K562 (cell line): ENCODE results near the gene ITGB2. TPM values are rescaled to one million over a fixed set of nuclear protein-coding genes. Genes with fewer than 3 reads are reported as not detected.

Experiments used
- BRF2 ChIP-seq: IDR thresholded peaks from 3 replicates; pipeline ENCODE4 v1.6.1; 2011; ENCODE audit warnings: borderline replicate concordance, mild to moderate bottlenecking; ENCODE audit not compliant: insufficient read length, insufficient read depth
- ELF2 ChIP-seq: fragments of 250-450 bp; sonication (Bioruptor Pico); IDR thresholded peaks from 2 replicates; pipeline ENCODE4 v1.5.0; 2021; ENCODE audit warnings: mild to moderate bottlenecking
- ERF ChIP-seq: fragments of 450-650 bp; formaldehyde crosslinking; IDR thresholded peaks from 2 replicates; pipeline ENCODE4 v1.4.0; 2020; ENCODE audit warnings: mild to moderate bottlenecking, mixed read lengths
- ETV1 ChIP-seq: fragments of 450-650 bp; conservative IDR thresholded peaks from 2 replicates; pipeline ENCODE4 v1.6.1; 2016; ENCODE audit warnings: missing genetic modification characterization, control low read depth, low read depth, missing compliant biosample characterization
- EWSR1 ChIP-seq: fragments of 450-650 bp; IDR thresholded peaks from 2 replicates; pipeline ENCODE4 v1.6.1; 2018; ENCODE audit warnings: borderline replicate concordance, mild to moderate bottlenecking, low read depth, moderate library complexity; ENCODE audit not compliant: partially characterized antibody
- MEF2D ChIP-seq: conservative IDR thresholded peaks from 2 replicates; pipeline ENCODE4 v1.6.1; 2016; ENCODE audit warnings: low read depth, missing genetic modification characterization, missing compliant biosample characterization
- NCOA6 ChIP-seq: fragments of 450-650 bp; IDR thresholded peaks from 2 replicates; pipeline ENCODE4 v1.6.1; 2017; ENCODE audit warnings: mild to moderate bottlenecking
- PCBP1 ChIP-seq: fragments of 200-400 bp; formaldehyde crosslinking; IDR thresholded peaks from 2 replicates; pipeline ENCODE4 v1.6.1; 2018; ENCODE audit warnings: mild to moderate bottlenecking, low read depth, low read length; ENCODE audit not compliant: poor library complexity, severe bottlenecking
- U2AF1 ChIP-seq: fragments of 200-400 bp; formaldehyde crosslinking; optimal IDR thresholded peaks from 2 replicates; pipeline ENCODE3; 2017; ENCODE audit warnings: mild to moderate bottlenecking, low read depth, low read length, moderate library complexity
- ZNF224 ChIP-seq: sonication (generic); formaldehyde crosslinking; IDR thresholded peaks from 2 replicates; pipeline ENCODE4 v1.8.0; 2022; ENCODE audit warnings: mild to moderate bottlenecking, missing genetic modification reagents
- ZNF384 ChIP-seq: IDR thresholded peaks from 2 replicates; pipeline ENCODE4 v1.6.1; 2012; ENCODE audit warnings: low read depth, low read length, improper control_type of control experiment
- ZNF41 ChIP-seq: fragments of 250-450 bp; sonication (Bioruptor Pico); conservative IDR thresholded peaks from 2 replicates; pipeline ENCODE4 v1.4.0; 2020; ENCODE audit warnings: mild to moderate bottlenecking
- ZNF77 ChIP-seq: fragments of 250-450 bp; sonication (Bioruptor Pico); IDR thresholded peaks from 2 replicates; pipeline ENCODE4 v1.5.0; 2020
- polyA plus RNA-seq, 8 experiments: library from polyadenylated mRNA; depleted of rRNA in 4 of 8; stranded (reverse) in 5 of 8; unstranded in 3 of 8; fragments of >200 nt; fragmentation: Nextera tagmentation in 2 of 8; fragmentation: Illumina TruSeq in 1 of 8; extraction: Ambion mirVana in 2 of 8; extraction: Trizol in 1 of 8; gene quantifications; 2 replicates each; pipeline versions ENCODE4 v1.2.1 to v1.2.3, GENCODE V29; 2011 to 2014; ENCODE audit warnings: inconsistent platforms in 1 of 8, missing spikeins in 1 of 8
- total RNA-seq, 7 experiments: library from RNA; depleted of rRNA in 6 of 7; stranded (reverse); fragments of >200 nt in 6 of 7; fragmentation: Illumina TruSeq in 2 of 7; extraction: Trizol in 2 of 7; gene quantifications; 2 replicates each; pipeline versions ENCODE4 v1.2.1 to v1.2.3, GENCODE V29; 2011 to 2021; ENCODE audit warnings: low replicate concordance in 1 of 7
- TF ChIP-seq, protein P1 (sequence below): fragments of 450-650 bp; formaldehyde crosslinking; IDR thresholded peaks from 2 replicates; pipeline ENCODE4 v1.4.0; 2020; ENCODE audit warnings: mild to moderate bottlenecking, moderate library complexity
- TF ChIP-seq, protein P2 (sequence below), 3 experiments: fragments of 200-800 bp in 1 of 3; fragments of 250-450 bp in 1 of 3; fragments of 450-650 bp in 1 of 3; sonication (Bioruptor Pico) in 1 of 3; sonication (Bioruptor generic) in 1 of 3; formaldehyde crosslinking in 1 of 3; IDR thresholded peaks; 2 replicates each; pipeline versions ENCODE4 v1.6.1 to v1.8.0; 2016 to 2022; ENCODE audit warnings: mild to moderate bottlenecking in 2 of 3, missing genetic modification characterization in 2 of 3, missing compliant biosample characterization in 1 of 3, moderate library complexity in 1 of 3

ITGB2 gene
- total and polyA plus RNA-seq, 9 of the 15 experiments (the other 6 are each of a cell fraction or from before 2014, with no cell fraction given), result 0.07 to 1.3 (median 0.51) TPM; not detected in 2

DNA sequence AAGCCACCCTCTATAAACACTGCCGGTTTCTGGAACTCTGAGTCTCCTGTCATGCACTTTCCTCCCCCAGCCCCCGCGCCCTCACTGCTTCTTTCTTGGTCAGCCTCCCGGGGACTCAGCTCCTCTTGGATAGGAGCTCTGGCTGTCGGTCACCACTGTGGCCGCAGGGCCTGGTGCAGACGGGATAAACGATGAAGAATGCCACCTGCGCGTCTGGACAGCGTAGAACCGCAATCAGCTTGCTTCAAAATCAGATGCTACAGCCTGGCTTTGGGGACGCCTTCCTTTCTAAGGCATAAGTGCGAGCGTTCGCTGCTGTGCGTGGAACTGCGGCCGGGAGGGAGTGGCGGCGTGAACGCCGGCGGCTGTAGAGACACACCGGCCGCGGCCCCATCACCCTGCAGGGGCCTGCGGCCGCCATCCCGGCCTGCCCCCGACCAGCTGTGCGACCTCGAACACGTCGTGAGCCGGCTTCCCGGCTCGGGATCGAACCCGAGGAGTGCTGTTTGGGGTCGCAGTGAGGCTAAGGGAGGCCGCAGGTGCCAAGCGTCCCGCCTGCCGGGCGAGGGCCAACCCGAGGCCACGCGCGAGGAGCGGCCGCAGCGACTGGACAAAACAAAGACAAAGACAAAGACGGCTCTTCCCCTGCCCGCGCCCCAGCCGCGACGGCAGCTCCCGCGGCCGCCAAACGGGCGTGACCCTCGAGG, 47.9 kb downstream of the ITGB2 start (continued):
- TF ChIP-seq ERF (CRISPR knock-in tag) (no peak), ZNF41 (CRISPR knock-in tag) (no peak), BRF2 (no peak), PCBP1 (no peak), ZNF384 (no peak), MEF2D (tag) (no peak), EWSR1 (no peak), NCOA6 (peak; percentile 51; the same call in 1 of the 2 replicates), U2AF1 (no peak), ETV1 (tag) (no peak), ZNF224 (CRISPR knock-in tag) (no peak), ZNF77 (no peak), ELF2 (CRISPR knock-in tag) (no peak)
- TF ChIP-seq, protein P1, sequence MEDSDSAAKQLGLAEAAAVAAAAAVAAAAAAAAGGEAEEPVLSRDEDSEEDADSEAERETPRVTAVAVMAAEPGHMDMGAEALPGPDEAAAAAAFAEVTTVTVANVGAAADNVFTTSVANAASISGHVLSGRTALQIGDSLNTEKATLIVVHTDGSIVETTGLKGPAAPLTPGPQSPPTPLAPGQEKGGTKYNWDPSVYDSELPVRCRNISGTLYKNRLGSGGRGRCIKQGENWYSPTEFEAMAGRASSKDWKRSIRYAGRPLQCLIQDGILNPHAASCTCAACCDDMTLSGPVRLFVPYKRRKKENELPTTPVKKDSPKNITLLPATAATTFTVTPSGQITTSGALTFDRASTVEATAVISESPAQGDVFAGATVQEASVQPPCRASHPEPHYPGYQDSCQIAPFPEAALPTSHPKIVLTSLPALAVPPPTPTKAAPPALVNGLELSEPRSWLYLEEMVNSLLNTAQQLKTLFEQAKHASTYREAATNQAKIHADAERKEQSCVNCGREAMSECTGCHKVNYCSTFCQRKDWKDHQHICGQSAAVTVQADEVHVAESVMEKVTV, result no peak
- TF ChIP-seq, protein P2, sequence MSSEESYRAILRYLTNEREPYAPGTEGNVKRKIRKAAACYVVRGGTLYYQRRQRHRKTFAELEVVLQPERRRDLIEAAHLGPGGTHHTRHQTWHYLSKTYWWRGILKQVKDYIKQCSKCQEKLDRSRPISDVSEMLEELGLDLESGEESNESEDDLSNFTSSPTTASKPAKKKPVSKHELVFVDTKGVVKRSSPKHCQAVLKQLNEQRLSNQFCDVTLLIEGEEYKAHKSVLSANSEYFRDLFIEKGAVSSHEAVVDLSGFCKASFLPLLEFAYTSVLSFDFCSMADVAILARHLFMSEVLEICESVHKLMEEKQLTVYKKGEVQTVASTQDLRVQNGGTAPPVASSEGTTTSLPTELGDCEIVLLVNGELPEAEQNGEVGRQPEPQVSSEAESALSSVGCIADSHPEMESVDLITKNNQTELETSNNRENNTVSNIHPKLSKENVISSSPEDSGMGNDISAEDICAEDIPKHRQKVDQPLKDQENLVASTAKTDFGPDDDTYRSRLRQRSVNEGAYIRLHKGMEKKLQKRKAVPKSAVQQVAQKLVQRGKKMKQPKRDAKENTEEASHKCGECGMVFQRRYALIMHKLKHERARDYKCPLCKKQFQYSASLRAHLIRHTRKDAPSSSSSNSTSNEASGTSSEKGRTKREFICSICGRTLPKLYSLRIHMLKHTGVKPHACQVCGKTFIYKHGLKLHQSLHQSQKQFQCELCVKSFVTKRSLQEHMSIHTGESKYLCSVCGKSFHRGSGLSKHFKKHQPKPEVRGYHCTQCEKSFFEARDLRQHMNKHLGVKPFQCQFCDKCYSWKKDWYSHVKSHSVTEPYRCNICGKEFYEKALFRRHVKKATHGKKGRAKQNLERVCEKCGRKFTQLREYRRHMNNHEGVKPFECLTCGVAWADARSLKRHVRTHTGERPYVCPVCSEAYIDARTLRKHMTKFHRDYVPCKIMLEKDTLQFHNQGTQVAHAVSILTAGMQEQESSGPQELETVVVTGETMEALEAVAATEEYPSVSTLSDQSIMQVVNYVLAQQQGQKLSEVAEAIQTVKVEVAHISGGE (CRISPR knock-in tag; IDR thresholded peaks at IDR 0.05), result no peak
